M059J (cell line): ENCODE measurements around the gene AMER1. TPM values are rescaled to one million over a fixed set of nuclear protein-coding genes. Genes with fewer than 3 reads are reported as not detected.
"Not testable (repeated sequence)": the region's sequence is repeated elsewhere in the genome, so short reads cannot be mapped to it uniquely, and the experiment has no call there.

Experiments
- DNase-seq: peaks from one replicate; pipeline ENCODE4 v3.0.0-alpha.2; 2012; ENCODE audit warnings: low read depth
- total RNA-seq: library from RNA; depleted of rRNA; stranded (reverse); fragments of >200 nt; shearing (Covaris generic); gene quantifications from 2 replicates; pipeline ENCODE4 v1.2.3, GENCODE V29; 2014; rRNA removed

The AMER1 gene
- 3.4 and 5.3 TPM in 2 replicates for total RNA-seq

DNA sequence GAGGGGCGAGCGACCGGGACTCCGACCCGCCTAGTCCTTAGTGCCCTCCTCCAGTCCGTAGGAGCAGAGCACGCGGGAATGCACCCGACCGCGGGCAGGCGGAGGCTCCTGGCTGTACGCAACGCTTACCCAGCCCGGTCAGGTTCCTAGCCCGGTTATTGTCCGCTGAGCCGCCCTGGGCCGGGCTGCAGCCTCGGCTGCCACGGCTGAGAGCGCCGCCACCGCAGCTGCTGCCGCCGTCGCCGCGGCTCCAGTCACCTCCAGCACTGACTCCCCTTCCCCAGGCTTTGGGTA is at the start of gene AMER1:
TSS of gene AMER1 (minus strand) at position 268 of the 294 bp plus-strand sequence. CDS start 12,422 bp downstream, outside the sequence.
- no peak for DNase-seq

DNA sequence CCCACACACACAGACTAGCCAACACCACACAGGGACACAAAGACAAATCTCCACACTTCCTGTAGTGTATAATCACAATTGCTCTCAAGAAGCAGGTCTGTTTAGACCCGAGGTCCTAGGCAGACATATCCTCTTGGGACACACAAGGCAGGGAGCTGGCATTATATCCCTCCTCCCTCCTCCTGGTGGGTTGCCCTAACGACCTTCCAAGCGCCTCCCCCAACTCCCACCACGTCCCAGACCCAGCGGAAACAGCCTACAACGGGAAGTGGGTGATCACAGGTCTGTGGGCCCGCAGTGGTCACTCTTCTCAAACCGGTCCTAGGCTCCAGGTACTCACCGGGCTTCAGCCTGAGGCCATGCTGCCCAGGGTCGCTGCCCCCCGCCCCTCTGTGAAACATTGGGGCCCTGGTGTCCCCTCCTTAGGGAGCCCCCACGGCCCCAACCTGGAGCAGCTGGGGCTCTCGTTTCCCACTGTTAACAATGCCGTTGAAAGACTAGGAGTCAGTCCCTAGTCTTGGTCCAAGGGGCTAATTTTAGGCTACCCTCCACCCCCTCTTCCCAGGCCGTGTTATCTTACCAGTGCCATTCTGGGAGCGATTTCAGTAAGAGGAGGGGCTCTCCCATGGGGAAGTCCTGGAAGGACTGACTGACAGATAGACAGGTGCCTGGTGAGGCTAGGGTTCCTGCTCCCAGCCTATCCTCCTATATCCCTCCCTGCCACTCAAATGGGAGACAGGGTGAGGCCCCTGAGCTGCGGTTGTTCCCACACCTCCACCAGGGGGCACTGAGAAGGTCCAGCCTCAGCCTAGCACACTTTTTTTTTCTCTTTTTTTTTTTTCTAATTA is 24.8 kb upstream of the AMER1 start, which contains the start of gene ASB12:
TSS of gene ASB12 (minus strand) at position 485 of the 848 bp plus-strand sequence. CDS start 4,957 bp downstream, outside the sequence.
- no peak for DNase-seq

DNA sequence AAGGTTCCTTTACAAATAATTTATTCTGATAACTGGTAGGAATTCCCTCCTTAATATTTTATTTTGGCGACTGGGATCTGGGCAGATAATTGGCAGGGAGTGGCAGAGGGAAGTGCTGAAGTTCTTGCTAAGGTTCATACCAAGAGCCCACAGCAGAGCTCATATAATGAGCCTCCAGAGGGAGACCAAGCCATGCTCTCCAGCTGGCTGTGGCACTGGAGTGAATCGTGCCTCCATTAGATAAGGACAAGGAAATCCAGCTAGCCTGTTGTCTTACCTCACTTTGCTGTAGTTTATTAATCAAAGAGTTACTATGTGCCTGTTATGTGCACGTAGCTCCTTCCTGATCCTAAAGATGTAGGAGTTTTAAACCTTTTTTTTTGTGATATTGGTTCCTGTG is 23.6 kb upstream of the AMER1 start:
- no peak for DNase-seq

DNA sequence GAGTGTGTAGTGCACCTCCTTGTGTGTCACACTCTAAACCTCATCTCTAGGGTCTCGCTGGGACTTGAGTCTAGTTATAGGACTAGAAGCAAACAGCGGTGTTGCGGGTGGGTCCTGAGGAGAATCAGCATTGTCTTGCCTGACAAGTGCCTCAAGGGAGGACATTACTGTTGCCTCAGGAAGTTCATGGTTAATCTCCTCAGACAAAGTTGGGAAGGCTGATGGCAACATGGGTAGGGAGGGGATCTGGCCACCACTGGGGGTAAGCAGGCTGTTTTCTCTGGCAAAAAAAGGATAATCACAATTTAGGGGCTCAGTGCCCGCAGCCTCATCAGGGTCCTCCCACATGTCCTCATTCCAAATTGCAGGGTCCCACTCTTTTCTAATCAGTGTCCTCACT is 12.5 kb upstream of the AMER1 start:
- DNase-seq, result no peak

DNA sequence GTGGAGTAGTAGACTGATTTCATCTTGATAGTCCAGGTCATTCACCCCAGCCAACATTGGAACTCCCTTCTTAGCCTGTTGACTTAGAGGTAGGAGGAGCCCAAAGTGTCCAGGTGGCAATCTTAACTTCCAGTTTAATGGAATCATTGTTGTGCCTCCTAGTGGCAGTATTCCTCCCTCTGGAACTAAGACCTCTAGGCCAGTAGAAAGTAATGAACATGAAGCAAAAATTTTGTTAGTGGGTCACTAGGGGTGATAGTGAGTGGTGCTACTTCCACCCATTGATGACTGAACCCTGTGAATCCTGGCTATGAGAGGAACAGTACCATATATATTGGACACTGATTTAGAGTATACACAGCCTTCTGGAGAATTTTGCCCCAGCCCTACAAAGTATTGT is 8.5 kb upstream of the AMER1 start:
- DNase-seq, result not testable (repeated sequence)

DNA sequence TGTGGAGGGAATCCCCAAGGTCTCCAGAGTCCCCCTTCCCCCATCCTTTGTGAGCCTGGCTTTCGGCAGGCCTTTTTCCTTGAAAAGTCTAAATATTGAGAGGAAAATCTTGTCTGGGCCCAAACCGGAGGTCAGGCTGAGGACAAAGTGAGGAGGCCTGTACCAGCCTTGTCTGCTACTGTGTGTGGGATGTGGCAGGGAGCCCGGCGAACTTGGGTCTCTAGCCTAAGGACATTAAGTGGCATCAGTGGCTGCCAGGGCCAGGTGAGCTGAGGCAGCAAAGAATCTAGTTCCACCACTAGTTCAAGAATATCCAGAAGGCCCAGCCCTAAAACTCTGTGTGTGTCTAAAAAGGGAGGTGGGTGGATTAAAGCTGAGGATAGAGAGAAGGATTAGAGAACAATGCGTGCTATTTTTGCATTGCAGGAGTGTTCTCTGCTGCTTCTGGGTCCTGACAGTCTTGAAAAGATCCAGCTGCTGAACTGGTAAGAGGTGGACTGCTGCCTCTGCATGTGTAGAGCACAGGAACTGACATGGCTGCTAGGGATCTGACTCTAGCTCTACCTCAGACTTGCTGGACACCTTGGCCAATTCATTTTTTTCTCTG is 1.2 kb upstream of the AMER1 start:
- no peak for DNase-seq

DNA sequence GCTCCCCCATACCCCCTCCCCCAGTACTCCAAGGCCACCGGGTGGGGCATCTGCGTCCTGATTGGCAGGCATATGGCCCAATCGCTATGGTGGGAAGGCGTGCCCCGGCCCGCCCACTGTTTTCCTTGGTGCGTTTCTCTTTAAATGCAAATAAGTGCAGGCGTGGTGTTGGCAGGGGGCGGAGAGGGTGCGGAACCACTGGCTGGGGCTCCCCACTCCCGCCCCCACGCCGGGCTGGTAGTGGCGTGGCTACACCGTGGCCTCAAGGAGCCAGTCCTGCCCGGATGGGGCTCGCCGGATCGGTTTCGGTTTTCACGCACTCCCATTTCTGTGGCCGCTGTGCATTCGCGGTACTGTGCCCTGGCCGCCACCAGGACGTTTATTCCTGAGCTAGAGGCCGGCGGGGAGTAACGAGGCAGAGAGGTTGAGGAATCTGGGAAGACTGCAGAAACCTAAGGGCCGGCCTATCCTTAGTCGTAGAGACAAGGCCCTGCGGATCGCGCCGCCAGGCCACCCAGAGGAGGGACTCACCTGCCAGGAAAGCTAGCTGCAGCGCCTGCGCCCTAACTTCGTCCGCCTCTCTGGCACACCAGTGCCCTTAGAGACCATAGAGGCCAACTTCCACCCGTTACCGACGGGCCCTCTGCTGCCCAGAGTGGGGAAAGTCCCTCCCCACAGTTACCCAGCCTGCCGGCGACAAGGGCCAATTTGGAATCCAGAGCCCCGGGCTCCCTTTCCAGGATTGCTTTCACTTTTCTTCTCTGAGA is 410 bp upstream of the AMER1 start:
- DNase-seq, result peak; percentile 96

DNA sequence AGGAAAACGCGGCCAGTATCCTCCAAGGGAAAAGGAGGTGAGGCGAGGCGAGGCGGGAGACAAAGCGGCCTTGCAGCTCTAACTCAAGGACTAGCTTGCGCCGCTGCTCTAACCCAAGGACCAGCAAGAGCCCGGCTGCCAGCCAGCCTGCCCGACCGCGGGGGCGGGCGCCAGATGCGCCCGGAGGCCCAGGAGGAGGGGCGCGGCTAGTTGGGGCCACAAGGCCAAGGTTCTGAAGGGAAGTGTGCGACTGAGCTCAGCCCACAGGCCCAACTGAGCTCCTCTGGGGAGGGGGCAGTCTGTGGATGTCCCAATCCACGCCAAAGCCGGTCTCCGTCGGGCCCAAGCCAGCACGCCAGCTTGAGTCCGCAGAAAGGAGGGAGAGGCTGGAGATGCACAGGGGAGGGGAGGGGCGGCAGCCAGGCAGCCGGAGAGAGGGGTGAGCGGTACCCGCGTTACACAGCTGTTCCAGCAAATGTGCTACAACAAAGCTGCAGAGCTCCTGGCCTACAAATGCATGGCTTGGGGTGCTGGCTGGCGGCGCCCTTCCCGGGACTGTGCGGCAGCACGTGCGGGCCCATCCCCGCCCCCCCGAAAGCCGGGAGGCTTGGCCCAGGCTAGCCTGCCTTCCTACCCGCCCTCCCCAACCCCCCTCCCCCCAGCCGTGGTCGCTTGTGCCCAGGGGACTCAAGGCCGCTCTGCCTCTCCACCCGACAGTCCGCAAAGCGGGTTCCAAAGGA is 637 bp downstream of the AMER1 start:
- peak; percentile 52 for DNase-seq

DNA sequence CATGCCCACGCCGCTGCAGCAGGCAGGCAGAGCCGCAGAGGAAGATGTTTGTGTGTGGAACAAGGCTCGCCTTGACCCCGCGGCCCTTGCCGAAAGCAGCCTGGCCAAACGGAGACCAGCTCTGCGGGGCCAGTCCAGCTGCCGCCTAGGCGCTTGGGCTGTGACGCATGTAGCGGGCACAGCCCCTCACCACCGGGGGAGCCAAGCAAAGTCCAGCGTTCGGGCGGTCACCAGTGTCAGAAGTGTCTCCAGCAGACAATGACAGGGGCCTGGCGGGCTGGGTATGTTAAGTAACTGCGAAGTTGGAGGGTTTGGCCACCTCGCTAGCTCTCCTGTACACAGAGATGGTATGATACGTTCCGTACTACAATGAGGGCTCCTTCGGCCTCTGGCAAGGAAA is 1.3 kb downstream of the AMER1 start:
- no peak for DNase-seq

DNA sequence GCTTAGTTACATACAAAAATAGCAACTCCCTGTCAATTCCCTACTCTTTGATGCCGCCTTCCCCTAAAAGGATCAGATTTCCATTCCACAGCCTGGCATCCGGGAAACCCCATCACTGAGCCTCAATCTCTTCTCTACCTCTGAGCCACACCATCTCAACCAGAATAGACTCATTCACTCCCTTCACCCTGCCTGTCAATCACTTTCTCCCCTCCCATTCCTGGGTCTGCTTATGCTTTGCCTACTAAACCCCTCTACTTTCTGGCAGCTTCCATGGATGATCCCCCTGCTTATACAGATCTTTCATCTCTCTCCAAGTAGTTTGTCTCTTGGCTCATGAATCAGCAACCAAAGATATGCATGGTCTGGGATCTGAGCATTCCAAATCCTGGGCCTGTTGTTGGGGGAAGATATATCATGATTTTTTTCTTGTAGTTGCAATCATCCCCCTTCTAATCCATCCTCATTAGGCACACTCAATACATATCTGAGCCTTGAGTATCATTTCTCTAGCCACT is 2.6 kb downstream of the AMER1 start:
- no peak for DNase-seq

DNA sequence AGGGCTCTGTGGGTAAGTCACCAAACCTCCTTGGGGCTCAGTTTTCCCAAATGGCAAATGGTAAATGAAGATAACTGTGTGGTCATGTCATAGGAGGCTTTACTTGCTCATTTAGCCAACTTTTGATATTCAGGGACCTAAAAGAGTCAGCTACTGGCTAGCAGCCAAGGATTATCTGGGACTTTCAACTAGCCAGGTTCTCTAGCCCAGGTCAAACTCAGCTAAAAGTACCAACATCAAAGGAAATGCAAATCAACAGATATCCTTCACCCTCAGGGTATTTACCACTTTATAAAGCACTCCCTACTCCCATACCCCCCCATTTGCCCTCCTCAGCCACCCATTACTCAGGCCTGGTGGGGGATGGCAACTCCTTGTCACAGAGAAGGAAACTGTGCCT is 7.5 kb downstream of the AMER1 start:
- peak; percentile 36 for DNase-seq

DNA sequence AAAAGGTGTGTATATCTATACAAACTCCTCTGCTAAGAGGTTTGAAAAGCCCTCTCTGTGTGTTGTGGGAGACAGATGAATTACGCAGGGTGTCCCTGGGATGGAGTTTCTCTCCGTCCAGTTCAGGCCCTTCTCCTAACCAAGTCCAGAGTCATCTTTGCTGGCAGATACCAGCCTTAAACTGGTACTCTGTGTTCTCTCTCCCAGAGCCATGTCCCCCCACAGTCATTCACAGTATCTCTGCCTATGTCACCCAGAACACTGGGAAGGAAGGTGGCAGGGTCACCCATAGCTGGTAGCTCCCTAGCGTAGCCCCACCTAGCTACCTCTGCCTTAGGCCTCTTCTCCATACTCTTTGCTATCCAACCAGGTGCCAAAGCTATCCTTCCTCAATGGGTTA is 8.9 kb downstream of the AMER1 start:
- DNase-seq, result no peak

DNA sequence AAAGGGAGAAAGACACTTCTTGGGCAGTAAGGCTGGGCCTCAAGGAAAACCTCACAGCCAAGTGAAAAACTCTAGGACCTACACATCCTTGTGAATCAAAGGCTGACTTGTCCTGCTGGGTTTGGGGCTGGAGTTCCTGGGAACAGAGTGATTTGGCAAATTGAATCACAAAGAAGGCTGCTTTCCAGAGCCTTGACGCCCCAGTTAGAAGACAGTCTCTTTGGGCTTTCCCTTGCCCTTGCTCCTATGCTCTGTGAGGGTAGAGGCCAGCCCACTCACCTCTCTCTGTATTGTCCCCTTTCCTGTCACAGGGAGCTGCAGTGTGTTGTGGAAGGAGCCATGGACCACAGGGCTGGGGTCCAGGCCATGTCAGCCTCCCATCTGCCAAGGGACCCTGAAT is 9.6 kb downstream of the AMER1 start:
- no peak for DNase-seq

DNA sequence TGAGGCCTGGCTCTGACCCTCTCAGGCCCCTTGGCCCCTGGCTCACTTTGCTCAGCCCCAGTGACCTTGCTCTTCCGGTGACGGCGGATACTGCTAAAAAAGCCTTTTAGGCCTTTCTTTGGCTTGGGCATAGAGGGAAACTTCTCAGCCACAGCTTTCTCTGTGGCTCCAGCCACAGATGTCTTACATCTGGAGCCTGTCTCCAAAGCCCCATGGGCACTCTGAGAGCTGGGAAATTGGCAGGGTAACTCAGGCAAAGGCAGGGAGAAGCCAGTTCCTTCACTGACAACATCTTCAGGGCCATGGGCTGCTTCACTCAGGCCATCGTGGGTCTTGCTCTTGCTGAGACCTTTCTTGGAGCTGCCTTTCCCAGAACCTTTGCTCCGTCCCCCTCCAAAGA is 12.8 kb downstream of the AMER1 start:
- no peak for DNase-seq

DNA sequence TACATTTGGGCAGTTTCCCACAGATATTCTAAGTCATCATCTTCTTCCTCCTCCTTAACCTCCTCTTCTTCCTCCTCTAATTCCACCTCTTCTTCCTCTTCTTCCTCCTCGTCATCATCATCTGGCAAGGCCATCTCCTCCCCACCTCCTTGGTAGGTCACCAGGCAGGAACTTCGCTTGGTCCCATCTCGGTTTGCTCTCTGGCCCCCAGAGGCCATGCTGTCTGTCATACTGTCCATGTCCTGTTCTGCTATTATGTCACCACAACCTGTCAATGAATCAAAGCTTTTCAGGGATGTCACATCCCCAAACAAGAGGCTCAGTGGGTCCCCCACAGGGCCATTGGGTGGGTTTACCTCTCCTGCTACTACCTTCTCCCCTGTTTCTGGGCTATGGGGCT is 13.5 kb downstream of the AMER1 start:
- DNase-seq, result no peak

DNA sequence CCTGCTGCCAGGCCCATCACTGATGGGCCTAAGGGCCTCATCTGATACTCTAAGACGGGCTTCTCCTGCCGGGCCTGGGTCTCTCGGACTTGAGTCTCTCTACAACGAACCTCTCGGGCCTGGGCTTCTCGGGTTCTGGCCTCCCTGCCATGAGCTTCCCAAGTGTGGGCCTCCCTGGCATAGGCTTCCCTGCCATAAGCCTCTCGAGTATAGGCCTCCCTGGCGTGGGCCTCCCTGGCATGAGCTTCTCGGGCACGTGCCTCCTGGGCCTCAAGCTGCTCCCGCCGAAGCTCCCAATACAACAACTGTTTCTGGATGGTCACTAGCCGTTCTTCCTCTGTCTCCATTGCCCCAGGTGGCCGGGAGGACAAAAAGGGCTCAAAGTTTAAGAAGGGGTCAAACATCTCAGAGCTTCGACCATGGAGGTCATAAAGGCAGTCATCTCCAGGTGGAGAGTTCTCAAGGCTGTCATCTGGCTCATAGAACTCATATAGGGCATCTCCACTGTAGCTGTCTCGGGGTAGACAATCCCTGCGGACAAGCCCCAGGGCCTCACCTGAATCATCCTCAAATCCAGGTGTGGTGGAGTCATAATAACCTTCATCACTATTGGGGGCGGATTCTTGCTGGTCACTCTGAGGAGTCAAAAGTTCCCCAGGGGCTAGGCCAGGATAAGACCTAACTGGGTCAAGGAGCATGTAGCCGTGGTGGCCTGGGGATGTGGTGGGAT is 14.1 kb downstream of the AMER1 start:
- DNase-seq, result no peak

DNA sequence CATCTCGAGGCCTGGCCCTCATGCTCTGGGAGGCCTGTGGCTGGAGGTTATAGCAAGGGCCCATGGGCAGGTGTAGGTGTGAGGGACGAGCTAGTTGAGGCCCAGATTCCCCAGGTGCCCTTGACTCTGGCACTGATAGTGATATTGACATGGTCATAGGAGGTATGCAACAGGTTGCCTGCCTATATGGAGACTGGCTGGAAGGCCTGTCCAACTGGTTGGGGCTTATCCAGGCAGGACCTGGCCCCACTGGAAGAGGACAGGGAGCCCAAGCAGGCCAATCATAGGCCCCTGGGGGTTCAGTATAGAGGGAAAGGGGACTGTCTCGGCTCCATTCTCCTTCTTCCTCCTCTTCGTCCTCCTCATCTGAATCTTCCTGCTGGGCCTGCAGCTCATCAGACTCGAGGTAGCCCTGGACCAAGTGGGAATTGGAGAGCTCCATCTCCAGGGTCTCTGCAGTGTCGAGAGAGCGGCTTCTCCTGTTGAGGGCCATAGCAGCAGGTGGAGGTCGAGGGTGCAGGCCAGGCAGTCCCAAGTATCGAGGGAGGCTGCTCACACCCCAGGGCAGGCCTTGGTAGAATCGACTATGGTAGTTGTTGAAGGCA is 15.3 kb downstream of the AMER1 start:
- no peak for DNase-seq

DNA sequence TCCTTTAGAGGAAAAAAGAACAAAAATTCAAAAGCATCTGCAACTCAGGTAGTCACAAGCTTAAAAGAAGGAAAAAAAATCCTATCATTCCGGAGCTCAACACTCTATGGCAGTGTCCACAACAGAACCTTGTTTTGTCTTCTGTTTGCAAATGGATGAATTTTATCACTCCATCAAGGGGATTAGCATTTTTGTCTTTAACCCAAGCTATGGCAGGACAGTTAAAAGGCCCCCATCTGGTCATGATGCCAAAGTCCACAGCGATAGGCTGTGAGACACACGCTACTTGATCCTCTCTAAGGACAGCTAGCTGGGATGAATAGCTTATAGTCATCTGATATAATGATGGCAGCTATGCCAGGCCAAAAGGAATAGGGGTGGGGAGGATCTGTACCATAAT is 16.6 kb downstream of the AMER1 start:
- DNase-seq, result no peak

DNA sequence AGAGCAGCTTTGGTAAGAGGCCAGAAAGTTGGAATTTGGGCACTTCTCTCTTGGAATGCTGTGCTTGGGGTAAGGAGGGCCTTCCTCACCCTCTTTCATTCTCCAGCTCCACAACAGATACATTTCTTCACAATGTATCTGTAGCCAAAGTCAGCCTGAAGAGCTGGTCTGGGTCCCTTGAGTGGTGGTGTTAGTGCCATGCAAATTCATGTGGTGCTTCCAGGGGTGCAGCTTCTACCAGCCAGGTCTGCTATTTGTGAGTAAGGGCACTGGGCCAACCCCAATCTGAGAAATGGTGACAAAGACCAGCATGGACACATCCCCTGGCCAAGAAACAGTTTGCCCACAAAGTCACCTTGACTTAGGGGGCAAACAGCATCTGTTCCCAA is 17.8 kb downstream of the AMER1 start:
- DNase-seq, result no peak

DNA sequence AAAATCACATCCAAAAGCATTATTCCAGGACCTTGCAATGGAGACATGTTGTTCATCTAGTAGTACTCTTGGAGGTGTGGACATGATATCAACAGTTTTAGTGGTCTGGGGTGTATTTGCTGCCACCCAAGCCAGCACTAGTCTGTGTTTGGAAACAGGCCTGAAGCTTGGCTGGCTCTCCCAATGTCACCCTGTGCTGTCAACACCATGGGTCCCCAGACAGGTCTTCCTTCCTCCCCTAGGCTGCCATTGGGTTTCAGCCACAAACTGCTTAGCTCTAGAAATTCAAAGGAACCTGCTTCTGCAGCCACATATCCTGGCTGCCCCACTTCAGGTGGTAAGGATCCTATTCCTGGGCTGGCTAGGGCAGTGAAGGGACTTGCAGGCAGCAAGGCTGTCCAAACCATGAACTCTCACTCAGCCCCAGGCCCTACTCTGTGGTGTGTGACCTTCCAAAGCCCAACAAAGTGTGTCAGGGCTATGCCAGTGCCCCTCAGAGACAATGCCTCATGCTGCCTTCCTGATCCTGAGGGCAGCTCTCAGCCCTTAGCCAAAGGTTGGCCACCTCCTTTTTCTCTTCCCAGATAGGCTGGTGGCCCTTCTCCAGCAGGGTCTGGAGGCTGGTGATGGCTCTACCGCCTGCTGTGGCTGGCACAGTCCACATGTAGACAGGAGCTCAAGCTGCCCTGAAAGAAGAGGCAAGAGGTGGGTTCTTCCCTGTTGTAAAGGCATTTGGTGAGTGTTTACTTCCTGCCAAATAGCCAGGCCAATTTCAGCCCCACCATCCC is 18.3 kb downstream of the AMER1 start:
- DNase-seq, result no peak
